HG03196 (cell line): ENCODE data around the gene PADI3.

Experiments used
- ATAC-seq: cut with Tn5 transposase; IDR thresholded peaks from one replicate; pipeline ENCODE4 v1.9.1; 2021; ENCODE audit not compliant: unreplicated experiment

PADI3 gene

GRCh38 chr1:17329610-17330009, 80.7 kb downstream of the PADI3 start:
- ATAC-seq, result no peak

GRCh38 chr1:17330856-17331255, 82.0 kb downstream of the PADI3 start:
- no peak for ATAC-seq

GRCh38 chr1:17333081-17333480, 84.2 kb downstream of the PADI3 start:
- ATAC-seq, result no peak
